HG03439 (cell line): Measurements from ENCODE around the gene KCNK10.
"Not testable (repeated sequence)": the region's sequence is repeated elsewhere in the genome, so short reads cannot be mapped to it uniquely, and the experiment has no call there.

ENCODE experiments used
- ATAC-seq: cut with Tn5 transposase; IDR thresholded peaks from one replicate; pipeline ENCODE4 v1.9.1; 2021; ENCODE audit warnings: mild to moderate bottlenecking, moderate library complexity; ENCODE audit not compliant: unreplicated experiment

KCNK10 gene

DNA sequence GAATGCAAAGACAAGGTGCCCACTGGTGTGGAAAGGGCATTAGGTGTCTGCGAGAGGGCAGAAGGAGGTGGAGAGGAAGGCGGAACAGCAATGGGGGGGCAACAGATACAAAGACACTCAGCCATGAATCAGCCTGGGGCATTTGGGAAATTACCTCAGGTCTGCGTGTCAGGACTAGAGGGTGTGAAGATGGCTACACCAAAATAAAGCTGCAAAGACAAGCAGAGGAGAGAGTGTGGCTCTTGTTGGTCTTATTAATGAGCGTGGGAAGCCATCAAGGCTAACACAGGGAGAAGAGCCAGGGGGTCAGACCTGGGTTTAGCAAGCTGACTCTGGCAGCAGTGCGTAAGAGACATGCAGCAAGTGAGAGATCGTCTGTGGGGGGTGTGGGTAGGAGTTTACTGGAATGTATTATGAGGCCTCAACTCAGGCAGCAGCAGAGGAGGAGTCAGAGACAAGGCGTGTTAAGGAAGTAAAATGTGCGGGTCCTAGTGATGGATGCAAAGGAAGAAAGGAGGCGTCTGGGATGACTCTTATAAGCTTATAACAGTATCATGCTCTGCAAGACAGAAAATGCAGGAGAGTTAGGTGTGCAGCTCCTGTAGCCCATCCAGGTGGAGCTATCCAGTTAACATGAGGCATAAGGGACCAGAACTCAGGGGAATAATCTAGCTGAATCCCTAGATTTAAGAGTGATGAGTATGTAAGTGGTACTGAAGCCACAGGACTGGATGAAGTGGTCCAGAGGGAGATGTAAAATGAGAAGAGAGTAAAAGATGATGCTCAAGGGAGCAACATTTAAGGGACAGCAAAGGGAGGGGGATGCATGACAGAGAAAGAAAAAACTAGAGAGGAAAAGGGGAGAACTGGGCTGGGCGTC is 50.4 kb downstream of the KCNK10 start:
- no peak for ATAC-seq

DNA sequence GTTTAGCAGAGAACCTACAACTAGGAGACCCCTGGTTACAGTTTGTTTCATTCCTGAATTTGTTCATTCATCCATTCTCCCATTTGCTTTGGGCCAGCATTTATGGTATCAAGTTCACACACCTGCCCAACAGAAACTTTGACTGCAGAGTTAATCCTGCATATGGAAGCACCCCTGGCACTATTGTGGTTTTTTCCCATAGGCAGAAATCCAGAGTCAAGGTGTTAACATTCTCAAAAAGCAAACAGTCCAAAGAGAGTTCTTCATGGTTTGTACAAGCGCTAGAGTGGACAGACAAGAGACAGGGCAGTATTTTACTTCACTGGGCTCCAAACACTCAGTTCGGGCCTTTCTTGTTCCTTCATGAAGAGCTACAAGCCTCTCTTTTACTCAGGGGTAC is 51.9 kb downstream of the KCNK10 start:
- ATAC-seq = no peak

DNA sequence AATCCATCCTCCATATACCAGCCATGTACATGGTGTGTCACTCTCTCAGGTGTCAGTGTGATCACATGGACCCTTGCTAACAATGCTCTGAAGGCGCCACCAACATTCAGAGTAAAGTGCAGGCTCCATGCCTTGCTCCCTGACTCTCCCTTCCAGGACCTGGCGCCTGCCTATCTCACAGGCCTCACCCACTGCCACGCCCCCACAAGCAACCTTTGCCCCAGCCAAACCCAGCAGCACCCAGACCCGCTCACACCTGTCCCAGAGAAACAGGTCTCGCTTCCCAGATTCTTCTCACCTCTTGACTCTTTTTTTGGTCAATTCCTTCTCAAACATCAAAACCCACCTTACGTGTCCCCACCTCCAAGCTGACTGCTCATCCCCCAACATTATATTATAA is 52.3 kb downstream of the KCNK10 start:
- no peak for ATAC-seq

DNA sequence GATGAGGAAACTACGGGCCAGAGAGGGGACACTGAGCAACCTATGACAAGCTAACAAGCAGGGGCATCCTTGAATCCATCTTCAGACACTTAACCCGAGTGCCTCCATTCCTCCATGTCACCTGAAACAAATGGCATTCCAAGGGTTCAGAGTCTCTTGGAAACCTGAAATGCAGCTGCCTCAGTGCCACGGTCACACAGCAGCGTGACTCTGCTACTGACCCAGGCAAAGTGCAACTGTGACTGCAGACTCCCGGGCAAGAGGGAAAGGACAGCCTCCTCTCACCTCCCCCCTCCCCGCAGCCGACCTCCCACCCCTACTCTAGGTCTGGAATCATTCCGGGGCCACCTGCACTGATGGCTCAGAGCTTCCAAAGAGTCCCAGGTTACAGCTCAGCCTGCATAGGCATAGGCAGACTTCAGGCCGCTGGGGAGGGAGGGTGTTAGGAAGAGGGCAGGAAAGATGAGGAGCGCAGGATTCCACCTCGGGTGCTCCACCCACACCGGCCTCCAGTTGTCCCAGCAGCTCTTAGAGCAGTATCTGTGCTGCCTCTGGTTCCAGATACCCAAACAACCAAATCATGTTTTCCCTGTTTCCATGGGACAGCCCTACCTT is 53.2 kb downstream of the KCNK10 start:
- ATAC-seq = no peak

DNA sequence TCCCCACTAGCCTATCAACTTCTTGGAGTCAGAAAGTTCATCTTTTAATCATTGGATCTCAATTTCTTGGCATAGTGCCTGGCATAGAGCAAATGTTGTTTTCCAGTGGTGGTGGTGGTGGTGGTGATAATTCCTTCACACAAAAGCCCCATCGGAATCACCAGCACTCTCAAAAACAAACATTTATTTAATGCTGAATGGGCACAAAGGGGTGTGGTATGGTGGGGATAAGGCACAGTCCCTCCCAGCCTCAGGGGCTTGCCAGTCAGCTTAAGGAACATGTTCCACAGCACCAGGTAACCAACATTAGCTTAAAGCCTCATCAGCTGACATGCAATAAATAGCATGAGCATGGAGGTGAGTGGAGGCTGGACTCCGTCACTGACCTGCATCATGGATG is 56.6 kb downstream of the KCNK10 start:
- ATAC-seq = no peak

DNA sequence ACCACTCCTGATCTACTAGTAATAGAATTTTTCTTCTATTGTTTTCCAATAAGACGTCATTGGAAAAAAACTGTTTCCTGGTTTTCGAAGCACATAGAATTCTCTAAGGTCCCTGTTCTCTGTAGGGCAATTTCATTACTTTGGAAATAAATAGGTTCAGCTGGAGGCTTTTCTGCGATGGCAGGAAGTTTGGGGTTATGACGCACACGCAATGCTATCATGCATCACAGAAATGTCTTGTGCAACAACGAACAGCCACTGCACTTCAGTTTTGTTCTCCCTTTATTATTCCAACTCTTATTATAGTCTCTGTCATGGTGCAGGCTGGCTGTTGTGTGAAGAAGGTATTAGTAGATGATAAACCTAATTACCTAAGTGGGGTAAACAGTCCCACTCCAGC is 59.0 kb downstream of the KCNK10 start:
- ATAC-seq = no peak

DNA sequence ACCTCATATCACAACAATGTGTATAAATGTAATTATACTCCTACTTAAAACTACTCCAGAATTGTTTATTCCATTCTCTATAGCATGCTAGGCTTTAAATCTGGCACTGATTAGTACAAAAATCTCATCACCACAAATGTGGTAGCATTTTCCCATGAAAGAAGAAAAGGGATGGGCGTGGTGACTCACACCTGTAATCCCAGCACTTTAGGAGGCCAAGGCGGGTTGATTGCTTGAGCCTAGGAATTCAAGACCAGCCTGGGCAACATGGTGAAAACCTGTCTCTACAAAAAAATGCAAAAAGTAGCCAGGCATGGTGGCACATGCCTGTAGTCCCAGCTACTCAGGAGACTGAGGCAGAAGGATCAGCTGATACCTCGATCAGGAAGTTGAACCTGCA is 61.8 kb downstream of the KCNK10 start:
- not testable (repeated sequence) for ATAC-seq

DNA sequence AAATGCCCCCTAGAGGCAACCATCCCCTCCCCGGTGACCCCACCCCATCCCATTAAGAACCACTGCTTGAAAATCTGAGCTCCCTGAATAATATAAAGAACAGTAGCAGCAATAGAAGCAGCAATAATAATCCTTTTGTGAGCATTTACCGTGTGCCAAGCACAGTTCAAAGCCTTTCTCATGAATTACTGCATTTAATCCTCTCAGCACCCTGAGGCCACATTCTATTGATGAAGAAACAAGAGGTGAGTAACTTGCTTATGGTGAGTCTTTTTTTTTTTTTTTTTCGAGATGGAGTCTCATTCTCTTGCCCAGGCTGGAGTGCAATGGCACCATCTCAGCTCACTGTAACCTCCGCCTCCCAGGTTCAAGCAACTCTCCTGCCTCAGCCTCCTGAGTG is 65.0 kb downstream of the KCNK10 start:
- ATAC-seq = no peak

DNA sequence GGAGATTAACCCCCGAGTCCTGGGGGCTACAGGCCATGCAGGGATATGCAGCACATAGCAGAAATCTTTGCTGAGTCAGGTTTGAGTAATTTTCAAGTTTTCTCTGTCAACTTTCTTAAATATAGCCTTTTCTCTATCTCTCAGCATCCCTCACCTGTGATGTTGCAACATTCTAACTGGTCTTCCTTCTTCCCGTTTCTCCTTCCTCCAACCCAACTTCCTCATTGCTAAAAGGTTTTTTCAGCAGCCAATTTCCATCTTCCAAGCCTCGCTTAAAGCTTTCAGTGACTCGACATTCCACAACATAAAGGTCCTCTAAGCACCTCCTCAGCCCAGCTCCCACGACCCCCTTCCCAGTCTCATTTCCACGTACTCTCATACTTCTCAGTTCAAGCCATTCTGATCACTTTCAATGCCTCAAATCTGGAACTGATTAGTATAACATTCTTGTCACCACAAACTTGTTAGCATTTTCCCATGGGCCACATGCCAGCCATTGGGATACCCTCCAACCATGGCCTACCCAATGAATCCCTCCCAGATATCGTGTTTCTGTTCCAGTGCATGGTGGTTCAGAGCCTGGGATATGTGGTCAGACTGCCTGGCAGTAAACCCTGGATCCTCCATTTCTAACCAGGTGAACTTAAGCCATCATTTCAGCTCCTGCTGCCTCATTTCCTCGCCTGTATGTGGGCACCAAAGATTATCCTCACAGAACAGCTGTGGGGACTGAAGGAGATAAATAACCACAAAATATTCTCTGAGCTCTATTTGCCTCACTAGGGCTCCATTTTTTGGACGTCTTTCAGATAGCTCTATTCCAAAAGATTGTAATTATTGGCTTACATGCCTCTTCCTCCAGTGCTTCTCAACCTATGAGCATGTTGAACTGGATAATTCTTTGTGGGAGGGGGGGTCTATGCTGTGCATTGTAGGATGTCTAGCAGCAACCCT is 65.8 kb downstream of the KCNK10 start:
- ATAC-seq = no peak

DNA sequence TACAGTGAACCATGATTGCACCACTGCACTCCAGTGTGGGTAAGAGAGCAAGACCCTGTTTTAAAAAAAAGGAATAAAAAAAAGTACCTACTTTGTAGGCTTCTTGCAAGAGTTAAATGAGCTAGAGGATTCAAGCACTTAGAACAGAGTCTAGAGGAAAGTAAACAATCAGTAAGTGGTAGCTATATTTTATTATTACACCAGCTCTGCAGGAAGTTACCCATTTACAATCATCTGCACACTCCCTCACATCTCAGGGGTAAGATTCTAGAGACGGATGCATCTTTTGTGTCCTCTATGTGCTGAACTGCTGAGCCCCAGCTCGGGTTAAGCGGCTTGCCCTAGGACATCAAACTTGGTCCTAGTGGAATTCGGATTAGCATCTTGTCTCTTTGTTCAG is 67.3 kb downstream of the KCNK10 start:
- ATAC-seq = no peak

DNA sequence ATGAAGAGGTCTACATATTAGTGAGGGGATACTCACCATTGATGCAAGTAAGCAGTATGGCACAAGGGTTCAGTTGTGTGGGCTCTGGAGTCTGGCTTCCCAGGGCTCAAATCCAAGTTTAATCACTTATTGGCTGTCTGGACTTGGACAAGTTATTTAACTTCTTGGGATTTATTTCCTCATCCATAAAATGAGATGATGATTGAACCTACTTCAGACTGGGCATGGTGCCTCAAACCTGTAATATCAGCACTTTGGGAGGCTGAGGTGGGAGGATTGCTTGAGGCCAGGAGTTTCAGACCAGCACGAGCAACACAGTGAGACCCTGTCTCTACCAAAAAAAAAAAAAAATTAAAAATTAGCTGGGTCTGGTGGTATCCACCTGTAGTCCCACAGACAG is 67.9 kb downstream of the KCNK10 start:
- ATAC-seq = no peak

DNA sequence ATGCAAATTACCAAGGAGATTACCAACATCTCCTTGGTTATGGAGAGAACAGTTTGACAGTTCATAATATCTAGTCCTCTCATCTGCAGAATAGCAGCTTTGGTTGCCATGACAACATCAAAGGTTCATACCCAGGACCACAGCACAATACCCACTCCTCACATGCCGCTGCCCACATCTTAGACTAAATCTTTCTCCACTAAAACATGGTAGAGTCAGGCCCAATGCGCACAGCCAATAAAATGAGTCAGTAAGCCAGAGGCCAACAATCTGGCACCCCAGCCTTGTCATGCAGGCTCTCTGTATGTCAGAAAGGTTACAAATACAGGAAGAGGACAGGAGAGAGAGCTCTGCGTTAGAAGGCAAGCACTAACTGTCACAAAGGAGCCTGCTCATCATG is 70.6 kb downstream of the KCNK10 start:
- ATAC-seq = no peak

DNA sequence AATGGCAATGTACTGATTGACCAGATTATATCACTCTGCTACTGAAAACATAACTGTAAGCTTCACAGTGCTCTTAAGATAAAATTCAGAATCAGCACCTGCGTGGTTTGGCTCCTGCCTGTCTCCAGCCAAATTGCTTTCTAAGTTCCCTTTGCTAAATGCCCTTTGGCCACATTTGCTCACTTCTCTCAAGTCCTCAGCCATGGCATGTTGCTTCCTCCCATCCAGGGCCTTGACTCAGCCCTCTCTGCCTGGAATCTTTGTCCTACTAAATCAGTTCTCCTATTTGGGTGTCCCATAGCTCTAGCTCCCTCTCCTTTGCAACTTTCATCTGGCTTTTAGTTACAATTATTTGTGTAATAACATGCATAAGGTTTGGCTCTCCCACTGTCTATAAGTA is 71.4 kb downstream of the KCNK10 start:
- ATAC-seq = no peak

DNA sequence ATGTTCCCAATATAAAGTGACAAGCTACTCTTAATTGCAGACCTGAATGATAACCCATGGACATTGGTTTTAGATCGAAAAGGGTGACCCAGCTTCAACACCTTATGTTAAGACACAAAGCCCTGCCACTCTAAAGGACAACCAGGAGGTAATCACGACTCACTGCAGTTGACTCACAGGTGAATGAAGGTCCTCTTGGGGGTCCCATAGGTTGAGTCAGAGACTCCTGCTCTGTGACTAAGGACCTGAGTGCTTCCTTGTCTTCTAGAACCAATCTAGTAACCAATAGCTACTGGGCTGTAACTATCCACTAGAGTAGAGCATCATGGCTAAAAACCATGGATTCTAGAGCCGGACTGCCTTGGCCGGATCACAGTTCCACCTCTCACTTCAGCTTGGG is 73.8 kb downstream of the KCNK10 start:
- ATAC-seq = no peak

DNA sequence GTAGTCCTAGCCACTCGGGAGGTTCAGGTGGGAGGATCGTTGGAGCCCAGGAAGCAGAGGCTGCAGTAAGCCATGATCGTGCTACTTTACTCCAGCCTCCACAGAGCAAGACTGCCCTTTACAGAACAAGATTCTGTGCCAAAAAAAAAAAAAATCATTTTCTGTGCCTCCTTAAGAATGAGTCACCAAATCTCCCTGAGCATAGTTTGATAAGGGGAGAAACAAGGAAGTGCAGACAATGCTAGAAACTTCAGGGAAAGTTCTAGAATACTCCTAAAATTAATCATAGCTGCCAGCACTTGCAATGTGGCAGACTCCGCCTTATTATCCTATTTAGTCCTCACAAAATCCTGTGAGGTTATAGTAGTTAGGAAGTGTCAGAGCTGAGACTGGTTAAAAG is 74.5 kb downstream of the KCNK10 start:
- ATAC-seq = no peak

DNA sequence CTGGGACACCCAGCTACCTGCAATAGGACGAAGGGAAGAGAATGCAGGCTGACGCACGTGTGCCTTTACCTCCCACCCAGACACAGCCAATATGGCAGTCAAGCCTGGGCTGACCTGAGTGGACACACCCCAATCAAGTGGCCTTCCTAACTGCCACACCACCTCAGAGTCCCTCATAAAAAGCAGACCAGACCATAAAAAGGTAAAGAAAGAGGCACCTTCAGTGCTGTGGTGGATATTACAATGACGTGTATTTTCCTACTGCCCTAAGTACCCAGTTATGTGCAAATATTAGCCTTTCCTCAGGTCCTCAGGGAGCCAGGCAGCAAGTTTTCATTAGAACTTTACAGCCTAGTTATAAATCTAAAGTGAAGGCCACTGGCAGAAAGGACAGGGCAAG is 75.8 kb downstream of the KCNK10 start:
- no peak for ATAC-seq

DNA sequence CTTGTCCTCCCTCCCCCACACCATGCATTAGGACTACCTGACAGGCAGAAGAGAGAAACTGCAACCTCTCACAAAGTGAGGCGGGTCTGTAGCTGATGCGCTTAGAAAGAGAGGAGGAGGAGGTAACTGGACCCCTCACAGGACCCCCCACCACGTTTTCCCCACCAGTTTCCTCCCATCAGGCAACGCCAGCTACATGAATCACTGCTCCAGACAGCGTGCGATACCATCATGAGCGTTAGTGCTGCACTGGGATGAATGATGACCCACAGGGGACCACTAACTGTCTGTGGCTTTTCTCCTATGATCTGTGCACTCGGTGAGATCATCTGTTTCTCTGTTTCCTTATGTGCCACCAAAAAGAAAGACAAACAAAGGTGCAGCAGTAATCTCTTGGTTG is 77.7 kb downstream of the KCNK10 start:
- ATAC-seq = no peak

DNA sequence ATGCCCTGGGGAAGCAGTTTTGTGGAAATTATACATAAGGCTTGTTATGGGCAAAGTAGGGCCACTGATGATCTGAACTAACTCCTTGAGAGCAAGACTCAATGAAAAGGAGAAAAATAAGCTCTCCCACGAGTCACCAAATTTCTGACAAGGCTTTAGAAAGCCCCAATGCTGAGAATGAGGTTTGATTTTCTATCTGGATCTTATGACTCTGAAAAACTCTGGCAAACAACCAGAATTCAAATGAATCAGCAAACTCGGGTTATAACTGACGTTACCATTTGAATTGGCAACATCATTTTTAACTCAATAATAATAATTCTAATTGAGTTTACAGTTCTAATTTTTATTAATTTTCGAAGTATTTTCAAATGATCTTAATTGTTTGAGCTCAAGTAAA is 79.1 kb downstream of the KCNK10 start:
- ATAC-seq = no peak

DNA sequence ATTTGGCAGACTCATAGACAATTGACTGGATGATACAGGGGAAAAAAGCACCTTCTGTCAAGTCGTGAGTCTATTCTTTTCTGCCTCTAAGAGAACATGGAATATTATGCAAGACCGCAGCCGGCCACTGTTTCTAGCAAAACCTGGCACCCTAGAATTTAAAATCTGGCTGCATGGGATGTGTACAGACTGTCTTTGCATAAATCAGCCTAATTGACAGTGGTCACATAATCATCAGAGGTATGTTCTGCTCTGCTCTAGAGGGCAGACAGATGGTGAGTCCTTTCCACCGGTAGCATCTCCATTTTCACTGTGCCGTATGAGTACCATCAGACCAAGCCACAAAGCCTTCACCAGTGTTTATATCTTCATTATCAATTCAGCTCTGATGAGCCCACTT is 80.6 kb downstream of the KCNK10 start:
- no peak for ATAC-seq

DNA sequence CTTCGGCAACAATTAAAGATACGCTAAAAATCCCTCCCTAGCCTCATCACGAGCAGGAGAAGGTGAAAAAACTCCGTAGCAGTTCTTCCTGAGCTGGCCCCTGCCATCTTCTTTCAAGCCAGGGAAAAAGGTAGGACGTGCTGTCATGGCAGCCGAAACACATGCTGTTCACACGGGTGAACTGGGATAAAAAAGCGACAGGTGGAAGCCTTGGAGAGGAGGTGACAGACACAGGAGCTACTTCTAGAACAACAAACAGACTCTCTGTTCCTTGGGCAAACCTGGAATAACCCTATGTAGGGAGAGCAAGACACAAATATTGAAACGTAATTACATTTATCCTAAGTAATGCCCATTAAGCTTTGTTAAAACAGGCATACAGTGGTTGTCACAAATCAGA is 81.3 kb downstream of the KCNK10 start:
- no peak for ATAC-seq

DNA sequence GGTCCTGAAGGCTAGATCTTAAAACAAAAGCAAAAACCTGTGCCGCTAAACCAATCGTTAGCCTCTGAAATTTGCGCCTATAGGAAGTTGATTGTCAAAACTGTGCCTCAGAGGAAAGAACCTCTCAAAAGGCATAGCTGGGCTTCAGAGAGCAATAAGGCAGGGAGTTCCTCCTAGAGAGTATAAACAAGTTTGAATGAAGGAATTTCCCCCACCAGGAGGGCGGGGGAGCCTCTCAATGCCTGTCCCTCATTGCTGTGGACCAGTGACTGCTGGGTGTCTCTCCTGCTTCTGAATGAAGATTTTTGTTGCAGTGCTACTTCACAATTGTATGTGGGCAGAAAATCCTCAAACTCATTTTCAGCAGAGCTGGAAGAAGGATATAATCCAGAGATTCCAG is 88.6 kb downstream of the KCNK10 start:
- ATAC-seq = no peak

DNA sequence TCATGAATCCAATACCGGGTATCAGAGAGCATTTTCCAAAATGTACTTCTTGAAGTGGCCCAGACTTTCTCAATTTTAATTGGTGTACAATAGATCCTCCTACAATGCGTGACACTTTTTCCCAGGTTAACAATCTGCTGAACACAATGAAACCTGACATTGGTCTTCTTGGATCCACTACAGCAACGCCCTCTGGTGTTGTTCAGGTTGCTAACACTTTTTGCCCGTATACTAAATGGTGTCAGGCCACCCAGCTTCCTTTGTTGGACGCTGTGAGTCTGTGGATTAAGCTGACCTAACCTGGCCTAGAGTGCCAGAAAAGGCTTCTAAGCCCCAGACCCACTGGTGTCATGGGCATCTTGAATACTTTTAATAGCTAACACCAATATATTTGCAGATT is 89.2 kb downstream of the KCNK10 start:
- no peak for ATAC-seq
